Glomerular endothelial cell (primary cell): ENCODE results near the gene FBF1. TPM values are rescaled to one million over a fixed set of nuclear protein-coding genes. Genes with fewer than 3 reads are reported as not detected.
"Not testable (repeated sequence)": the region's sequence is repeated elsewhere in the genome, so short reads cannot be mapped to it uniquely, and the experiment has no call there.

ENCODE experiments used
- DNase-seq: peaks from one replicate; pipeline ENCODE4 v3.0.0-alpha.2; 2011; ENCODE audit warnings: low read depth, low spot score; ENCODE audit errors: extremely low read depth
- total RNA-seq: library from RNA; depleted of rRNA; stranded (reverse); fragments of >200 nt; gene quantifications from 2 replicates; pipeline ENCODE4 v1.2.3, GENCODE V29; 2015

Gene FBF1
- total RNA-seq = 4.9 and 9.5 TPM in 2 replicates

- DNase-seq = peak; percentile 27
Measured at GRCh38 chr17:75940727-75941441, at the start of gene FBF1. Gene FBF1, minus strand, starts transcription at chr17:75941042. Its CDS starts 2,893 bp downstream, at chr17:75938149.

- DNase-seq = no peak
Measured at GRCh38 chr17:75987041-75987440, 46.2 kb upstream of the FBF1 start.

GRCh38 chr17:75985986-75986385, 45.1 kb upstream of the FBF1 start:
- DNase-seq = no peak

- DNase-seq = no peak
Measured at GRCh38 chr17:75983501-75984181, 42.8 kb upstream of the FBF1 start.

- DNase-seq = no peak
Measured at GRCh38 chr17:75981019-75981615, 40.3 kb upstream of the FBF1 start.

- no peak for DNase-seq
Measured at GRCh38 chr17:75980188-75981018, 39.6 kb upstream of the FBF1 start.

GRCh38 chr17:75979705-75980187, 38.9 kb upstream of the FBF1 start:
- no peak for DNase-seq

- peak; percentile 68 for DNase-seq
Measured at GRCh38 chr17:75978938-75979704, 38.3 kb upstream of the FBF1 start, which contains the start of the genes ACOX1 and TEN1. Gene ACOX1, minus strand, starts transcription at chr17:75979166. Its CDS starts 93 bp downstream, at chr17:75979073. Gene TEN1, plus strand, starts transcription at chr17:75979240. Its CDS starts 6,953 bp downstream, at chr17:75986193.

- no peak for DNase-seq
Measured at GRCh38 chr17:75976175-75976848, 35.5 kb upstream of the FBF1 start.

GRCh38 chr17:75975757-75976174, 34.9 kb upstream of the FBF1 start:
- DNase-seq = no peak

GRCh38 chr17:75975187-75975586, 34.3 kb upstream of the FBF1 start:
- DNase-seq = not testable (repeated sequence)

GRCh38 chr17:75970626-75971025, 29.8 kb upstream of the FBF1 start:
- DNase-seq = no peak

- DNase-seq = no peak
Measured at GRCh38 chr17:75970011-75970523, 29.2 kb upstream of the FBF1 start.

GRCh38 chr17:75969044-75969443, 28.2 kb upstream of the FBF1 start:
- DNase-seq = not testable (repeated sequence)

- DNase-seq = no peak
Measured at GRCh38 chr17:75965468-75965867, 24.6 kb upstream of the FBF1 start.

GRCh38 chr17:75959839-75960511, 19.1 kb upstream of the FBF1 start:
- no peak for DNase-seq

GRCh38 chr17:75959051-75959838, 18.4 kb upstream of the FBF1 start:
- DNase-seq = no peak
